ENCODE data around the gene CSNK2B.

CSNK2B gene

DNA sequence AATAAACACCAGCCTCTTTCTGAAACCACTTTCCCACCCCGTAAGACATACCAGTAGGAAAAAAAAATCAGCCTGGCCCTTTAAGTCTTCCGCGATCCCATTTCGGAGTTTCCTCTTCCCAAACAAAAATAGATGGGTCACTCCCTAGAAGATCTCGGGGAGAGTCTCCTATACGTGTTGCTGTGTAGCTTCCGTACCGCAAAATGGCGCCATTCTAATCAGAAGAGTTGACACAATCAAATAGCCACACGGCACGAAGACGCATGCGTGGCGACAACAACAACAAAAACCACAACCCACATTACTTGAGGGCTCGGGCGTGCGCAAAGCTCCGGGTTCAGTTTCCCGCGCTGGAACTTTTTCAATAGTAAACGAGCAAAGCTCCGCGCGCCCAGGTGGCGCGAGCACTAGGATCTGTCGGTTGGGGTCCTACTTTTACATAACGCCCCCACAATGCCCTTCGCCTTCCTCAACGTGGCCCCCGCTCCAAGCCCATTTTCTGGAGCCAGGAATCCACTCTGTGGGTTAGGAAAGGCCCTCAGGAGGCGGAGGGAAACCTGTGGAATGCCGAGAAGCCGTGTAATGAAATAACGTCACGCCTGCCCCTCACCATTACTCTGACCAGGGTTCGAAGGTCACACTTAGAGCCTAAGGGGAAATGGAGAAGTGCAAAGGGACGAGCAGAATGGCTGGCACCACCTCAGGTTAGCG lies 935 bp upstream of the CSNK2B start, which contains the start of gene GPANK1:
Gene GPANK1 (minus strand): TSS at position 208 of the 711 bp plus-strand sequence. CDS start 519 bp downstream, outside the sequence.
- in situ Hi-C loops (cut with MboI; ENCODE audit: low pct_unique_long_range_greater_than_20kb, low sequenced_read_pairs, unreplicated experiment): no loop called here
- TF ChIP-seq, protein P1, sequence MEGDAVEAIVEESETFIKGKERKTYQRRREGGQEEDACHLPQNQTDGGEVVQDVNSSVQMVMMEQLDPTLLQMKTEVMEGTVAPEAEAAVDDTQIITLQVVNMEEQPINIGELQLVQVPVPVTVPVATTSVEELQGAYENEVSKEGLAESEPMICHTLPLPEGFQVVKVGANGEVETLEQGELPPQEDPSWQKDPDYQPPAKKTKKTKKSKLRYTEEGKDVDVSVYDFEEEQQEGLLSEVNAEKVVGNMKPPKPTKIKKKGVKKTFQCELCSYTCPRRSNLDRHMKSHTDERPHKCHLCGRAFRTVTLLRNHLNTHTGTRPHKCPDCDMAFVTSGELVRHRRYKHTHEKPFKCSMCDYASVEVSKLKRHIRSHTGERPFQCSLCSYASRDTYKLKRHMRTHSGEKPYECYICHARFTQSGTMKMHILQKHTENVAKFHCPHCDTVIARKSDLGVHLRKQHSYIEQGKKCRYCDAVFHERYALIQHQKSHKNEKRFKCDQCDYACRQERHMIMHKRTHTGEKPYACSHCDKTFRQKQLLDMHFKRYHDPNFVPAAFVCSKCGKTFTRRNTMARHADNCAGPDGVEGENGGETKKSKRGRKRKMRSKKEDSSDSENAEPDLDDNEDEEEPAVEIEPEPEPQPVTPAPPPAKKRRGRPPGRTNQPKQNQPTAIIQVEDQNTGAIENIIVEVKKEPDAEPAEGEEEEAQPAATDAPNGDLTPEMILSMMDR (IDR thresholded peaks at IDR 0.05; ENCODE audit: extremely low read depth, insufficient read depth, missing control alignments): no peak
- DNase-seq (ENCODE audit: low spot score): peak; percentile 87

DNA sequence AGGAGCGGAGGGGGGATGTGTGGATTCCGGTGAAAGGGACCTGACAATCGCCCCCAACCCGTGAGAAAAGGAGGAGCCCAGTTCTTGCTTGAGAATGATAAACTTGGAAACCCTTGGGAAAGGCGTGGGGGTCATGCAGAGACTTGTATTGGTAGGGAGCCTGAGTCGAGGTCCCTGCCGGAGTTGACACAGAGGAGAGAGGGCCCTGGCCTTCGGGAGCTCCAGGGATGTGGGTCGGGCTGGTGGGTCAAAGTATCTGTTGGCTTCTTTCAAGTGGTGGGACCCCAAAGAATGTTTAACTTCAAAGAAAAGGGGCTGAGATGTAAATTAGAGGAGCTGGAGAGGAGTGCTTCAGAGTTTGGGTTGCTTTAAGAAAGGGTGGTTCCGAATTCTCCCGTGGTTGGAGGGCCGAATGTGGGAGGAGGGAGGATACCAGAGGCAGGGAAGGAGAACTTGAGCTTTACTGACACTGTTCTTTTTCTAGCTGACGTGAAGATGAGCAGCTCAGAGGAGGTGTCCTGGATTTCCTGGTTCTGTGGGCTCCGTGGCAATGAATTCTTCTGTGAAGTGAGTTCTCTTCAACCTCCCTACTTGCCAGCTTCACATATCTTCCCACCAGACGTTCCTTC lies 571 bp downstream of the CSNK2B start:
- TF ChIP-seq, protein P1 (IDR thresholded peaks at IDR 0.05; ENCODE audit: extremely low read depth, insufficient read depth, missing control alignments): no peak

GRCh38 chr6:31669676-31670075 lies 3.8 kb downstream of the CSNK2B start, which contains the start of gene LY6G5B:
TSS of gene LY6G5B (plus strand) at chr6:31669976. CDS start at chr6:31670951, 975 bp downstream.
- DNase-seq (ENCODE audit: low spot score): no peak
- in situ Hi-C loops (cut with MboI; ENCODE audit: low pct_unique_long_range_greater_than_20kb, low sequenced_read_pairs, unreplicated experiment): no loop called here
- TF ChIP-seq, protein P1 (IDR thresholded peaks at IDR 0.05; ENCODE audit: extremely low read depth, insufficient read depth, missing control alignments): no peak

More for the DNA sequence above, 571 bp downstream of the CSNK2B start:
- no peak for DNase-seq (ENCODE audit: low spot score)
- in situ Hi-C loops (cut with MboI; ENCODE audit: low pct_unique_long_range_greater_than_20kb, low sequenced_read_pairs, unreplicated experiment): no loop called here

- TF ChIP-seq, protein P1 (IDR thresholded peaks at IDR 0.05; ENCODE audit: extremely low read depth, insufficient read depth, missing control alignments): no peak
- in situ Hi-C loops (cut with MboI; ENCODE audit: low pct_unique_long_range_greater_than_20kb, low sequenced_read_pairs, unreplicated experiment): no loop called here
- DNase-seq (ENCODE audit: low spot score): no peak
Measured at GRCh38 chr6:31676322-31676903, 10.5 kb downstream of the CSNK2B start.

- DNase-seq (ENCODE audit: low spot score): no peak
- in situ Hi-C loops (cut with MboI; ENCODE audit: low pct_unique_long_range_greater_than_20kb, low sequenced_read_pairs, unreplicated experiment): no loop called here
- TF ChIP-seq, protein P1 (IDR thresholded peaks at IDR 0.05; ENCODE audit: extremely low read depth, insufficient read depth, missing control alignments): no peak
Measured at GRCh38 chr6:31676904-31677303, 11.0 kb downstream of the CSNK2B start.

DNA sequence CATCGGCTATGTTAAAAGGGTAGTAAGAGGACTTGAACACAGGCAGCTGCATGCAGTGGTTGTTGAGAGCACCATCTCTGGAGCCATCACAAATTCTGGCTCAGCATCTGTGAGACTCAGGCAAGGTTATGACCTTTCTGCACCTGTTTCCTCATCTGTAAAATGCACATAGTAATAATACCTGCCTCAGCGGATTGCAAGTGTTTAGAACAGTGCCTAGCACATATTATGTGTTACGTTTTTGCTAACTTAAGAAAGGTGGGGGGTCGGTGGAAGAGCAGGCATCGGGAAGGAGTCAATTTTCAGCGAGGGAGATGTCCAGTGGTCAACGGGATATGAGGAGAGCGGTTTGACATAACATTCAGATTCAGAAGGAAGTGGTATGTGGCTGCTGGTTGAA lies 12.1 kb downstream of the CSNK2B start:
- in situ Hi-C loops (cut with MboI; ENCODE audit: low pct_unique_long_range_greater_than_20kb, low sequenced_read_pairs, unreplicated experiment): no loop called here
- DNase-seq (ENCODE audit: low spot score): no peak
- TF ChIP-seq, protein P1 (IDR thresholded peaks at IDR 0.05; ENCODE audit: extremely low read depth, insufficient read depth, missing control alignments): no peak
